ENCODE results near the gene ZNF672. TPM values are rescaled to one million over a fixed set of nuclear protein-coding genes. Genes with fewer than 3 reads are reported as not detected.
A peak's percentile ranks its signal among the peaks of the same experiment; 100 is the strongest.
"Not testable (repeated sequence)": the region's sequence is repeated elsewhere in the genome, so short reads cannot be mapped to it uniquely, and the experiment has no call there.

Gene ZNF672
- polyA plus RNA-seq, 3 donors = 9.2 to 18.3 (median 12.7) TPM

GRCh38 chr1:248825573-248825908, 12.5 kb upstream of the ZNF672 start:
- 0 to 3% (median 1%) methylated on average over 18 of the region's 18 CpGs for WGBS, 3 donors

GRCh38 chr1:248825909-248826760, 11.9 kb upstream of the ZNF672 start, which contains the start of gene SH3BP5L:
Gene SH3BP5L, minus strand, starts transcription at chr1:248825915. Its CDS starts 980 bp downstream, at chr1:248824935.
- 0 to 1% (median 0%) methylated on average over 56 of the region's 56 CpGs for WGBS, 3 donors
- peak within 1 kb of the TSS; percentile 94 for H3K27ac ChIP-seq (ENCODE audit: low read depth, low read length)

More at GRCh38 chr1:248825573-248825908, 12.5 kb upstream of the ZNF672 start:
- H3K27ac ChIP-seq (ENCODE audit: low read depth, low read length) = no peak overlapping the region

- H3K27ac ChIP-seq (ENCODE audit: low read depth, low read length) = no peak overlapping the region
- WGBS, 3 donors = 38 to 75% (median 40%) methylated on average over 3 of the region's 3 CpGs
Measured at GRCh38 chr1:248828845-248829244, 9.2 kb upstream of the ZNF672 start.

GRCh38 chr1:248830718-248831017, 7.4 kb upstream of the ZNF672 start:
- not testable (repeated sequence) for H3K27ac ChIP-seq (ENCODE audit: low read depth, low read length)
- WGBS, 3 donors = 31 to 76% (median 64%) methylated on average over 1 to 3 of the region's 3 CpGs

GRCh38 chr1:248831842-248832241, 6.2 kb upstream of the ZNF672 start:
- 80 to 92% (median 86%) methylated on average over 1 of the region's 1 CpG for WGBS, 3 donors

GRCh38 chr1:248834343-248834940, 3.6 kb upstream of the ZNF672 start:
- no peak overlapping the region for H3K27ac ChIP-seq (ENCODE audit: low read depth, low read length)
- WGBS, 3 donors = 38 to 65% (median 39%) methylated on average over 7 of the region's 7 CpGs

More at GRCh38 chr1:248831842-248832241, 6.2 kb upstream of the ZNF672 start:
- H3K27ac ChIP-seq (ENCODE audit: low read depth, low read length) = no peak overlapping the region

- WGBS, 3 donors = 39 to 50% (median 49%) methylated on average over 11 of the region's 11 CpGs
- H3K27ac ChIP-seq (ENCODE audit: low read depth, low read length) = peak overlapping the region; percentile 25
Measured at GRCh38 chr1:248837045-248837780, 811 bp upstream of the ZNF672 start.

- H3K27ac ChIP-seq (ENCODE audit: low read depth, low read length) = peak overlapping the region; percentile 98
- WGBS, 3 donors = 0 to 1% (median 0%) methylated on average over 68 to 82 of the region's 82 CpGs
Measured at GRCh38 chr1:248838357-248839167, 538 bp downstream of the ZNF672 start.

GRCh38 chr1:248839168-248839555, 1.1 kb downstream of the ZNF672 start:
- WGBS, 3 donors = 6 to 19% (median 16%) methylated on average over 10 of the region's 10 CpGs
- H3K27ac ChIP-seq (ENCODE audit: low read depth, low read length) = peak overlapping the region; percentile 98

- H3K27ac ChIP-seq (ENCODE audit: low read depth, low read length) = no peak overlapping the region
- WGBS, 3 donors = 87 to 92% (median 91%) methylated on average over 4 of the region's 4 CpGs
Measured at GRCh38 chr1:248840946-248841345, 2.9 kb downstream of the ZNF672 start.

GRCh38 chr1:248841702-248842395, 3.8 kb downstream of the ZNF672 start:
- H3K27ac ChIP-seq (ENCODE audit: low read depth, low read length) = no peak overlapping the region
- 47 to 56% (median 54%) methylated on average over 12 of the region's 12 CpGs for WGBS, 3 donors

GRCh38 chr1:248842781-248843331, 4.8 kb downstream of the ZNF672 start:
- H3K27ac ChIP-seq (ENCODE audit: low read depth, low read length) = no peak overlapping the region
- 86 to 91% (median 90%) methylated on average over 8 of the region's 8 CpGs for WGBS, 3 donors

GRCh38 chr1:248843687-248844086, 5.7 kb downstream of the ZNF672 start:
- no peak overlapping the region for H3K27ac ChIP-seq (ENCODE audit: low read depth, low read length)
- WGBS, 3 donors = 52 to 90% (median 89%) methylated on average over 3 of the region's 3 CpGs

GRCh38 chr1:248844526-248844925, 6.5 kb downstream of the ZNF672 start:
- 81 to 90% (median 89%) methylated on average over 8 of the region's 8 CpGs for WGBS, 3 donors
- no peak overlapping the region for H3K27ac ChIP-seq (ENCODE audit: low read depth, low read length)

- 93 to 95% (median 94%) methylated on average over 68 to 76 of the region's 76 CpGs for WGBS, 3 donors
- H3K27ac ChIP-seq (ENCODE audit: low read depth, low read length) = no peak overlapping the region
Measured at GRCh38 chr1:248847181-248847955, 9.3 kb downstream of the ZNF672 start.

GRCh38 chr1:248847956-248848561, 10.0 kb downstream of the ZNF672 start:
- WGBS, 3 donors = 96 to 97% (median 96%) methylated on average over 69 to 72 of the region's 72 CpGs

More at GRCh38 chr1:248847956-248848561, 10.0 kb downstream of the ZNF672 start:
- H3K27ac ChIP-seq (ENCODE audit: low read depth, low read length) = no peak overlapping the region
